H1 (cell line): ENCODE measurements around the gene TCF4. TPM values are rescaled to one million over a fixed set of nuclear protein-coding genes. Genes with fewer than 3 reads are reported as not detected.

Experiments used
- CHD2 ChIP-seq: IDR thresholded peaks from 2 replicates; pipeline ENCODE4 v1.6.1; 2012; ENCODE audit warnings: low read length, improper control_type of control experiment
- CHD7 ChIP-seq: fragments of 300-600 bp; sonication (generic); IDR thresholded peaks from 2 replicates; pipeline ENCODE4 v1.7.1; 2012; ENCODE audit warnings: low read length, moderate library complexity, mild to moderate bottlenecking, inconsistent platforms; ENCODE audit not compliant: insufficient replicate concordance
- CTCF ChIP-seq, 3 experiments: IDR thresholded peaks; 1 replicate in 2 of 3; 2 replicates in 1 of 3; pipeline versions ENCODE4 v1.5.1 to v1.6.1; 2011; ENCODE audit warnings: low read length in 3 of 3, mild to moderate bottlenecking in 3 of 3, inconsistent platforms in 2 of 3, low read depth in 1 of 3, moderate library complexity in 1 of 3; ENCODE audit not compliant: insufficient read depth in 1 of 3; ENCODE audit errors: control extremely low read depth in 1 of 3
- SIX5 ChIP-seq: IDR thresholded peaks from 2 replicates; pipeline ENCODE4 v1.6.1; 2011; ENCODE audit warnings: mild to moderate bottlenecking, low read depth, low read length
- SP2 ChIP-seq: IDR thresholded peaks from 2 replicates; pipeline ENCODE4 v1.6.1; 2012; ENCODE audit warnings: mild to moderate bottlenecking, low read length, inconsistent platforms
- SUZ12 ChIP-seq: fragments of 200-600 bp; sonication (generic); IDR thresholded peaks from 2 replicates; pipeline ENCODE4 v1.6.1; 2012; ENCODE audit warnings: mild to moderate bottlenecking, inconsistent platforms, low read length, moderate library complexity, mixed read lengths
- USF2 ChIP-seq: IDR thresholded peaks from 2 replicates; pipeline ENCODE4 v1.6.1; 2011; ENCODE audit warnings: low read length, improper control_type of control experiment
- polyA plus RNA-seq, 7 experiments: library from polyadenylated mRNA; depleted of rRNA in 3 of 7; stranded (reverse) in 5 of 7; unstranded in 2 of 7; fragments of >200 nt in 5 of 7; fragments of 200-250 nt in 2 of 7; gene quantifications; 1 replicate in 5 of 7; 2 replicates in 1 of 7; 4 replicates in 1 of 7; pipeline versions ENCODE4 v1.2.1 to v1.2.3, GENCODE V29; 2011 to 2013; ENCODE audit warnings: missing spikeins in 2 of 7, mixed read lengths in 2 of 7
- total RNA-seq: library from RNA; stranded (reverse); fragmentation: NEBNext Ultra II Directional; extraction: Animal tissue kit (Norgen Biotek cat#: 25700); gene quantifications from 2 replicates; pipeline ENCODE4 v1.2.1, GENCODE V29; 2021

The TCF4 gene
- total and polyA plus RNA-seq, 2 of the 8 experiments (the other 6 are each of a cell fraction or from before 2014, with no cell fraction given): 59.3 to 118 TPM

GRCh38 chr18:55589625-55590291 is 1.8 kb upstream of the TCF4 start (continued):
- TF ChIP-seq CHD7 (no peak), SP2 (peak; percentile 81), SIX5 (no peak), USF2 (no peak), CHD2 (no peak), CTCF (IDR thresholded peaks at IDR 0.05; ENCODE audit: control extremely low read depth in 1 of 3, insufficient read depth in 1 of 3, low read depth in 1 of 3, low read length in 3 of 3) (peak in 2 of 3 experiments; percentile 4 to 12; a peak in 2 of 4 replicates), SUZ12 (no peak)
